BLaER1 treated with 17β-estradiol and CSF1 and Interleukin-3, amounts not matched to agents 10 nM and 100 nM (cell line): ENCODE data around the gene ZNF511.

Experiments used
- H3K27ac ChIP-seq, 11 experiments: shearing (Covaris generic); formaldehyde crosslinking; 2 replicates each; pipeline ENCODE4 v1.8.1; 2022
- H3K27me3 ChIP-seq, 11 experiments: shearing (Covaris generic); formaldehyde crosslinking; 2 replicates each; pipeline ENCODE4 v1.8.1; 2022
- H3K36me3 ChIP-seq, 11 experiments: shearing (Covaris generic); formaldehyde crosslinking; 2 replicates each; pipeline ENCODE4 v1.8.1; 2022
- H3K4me1 ChIP-seq, 10 experiments: shearing (Covaris generic); formaldehyde crosslinking; 2 replicates each; pipeline ENCODE4 v1.8.1; 2022
- H3K4me2 ChIP-seq, 11 experiments: shearing (Covaris generic); formaldehyde crosslinking; 2 replicates each; pipeline ENCODE4 v1.8.1; 2022
- H3K4me3 ChIP-seq, 10 experiments: shearing (Covaris generic); formaldehyde crosslinking; 2 replicates each; pipeline ENCODE4 v1.8.1; 2022
- H3K9ac ChIP-seq, 11 experiments: shearing (Covaris generic); formaldehyde crosslinking; 2 replicates each; pipeline ENCODE4 v1.8.1; 2022
- H3K9me3 ChIP-seq, 11 experiments: shearing (Covaris generic); formaldehyde crosslinking; replicated peaks in 1 of 11; 2 replicates each; pipeline ENCODE4 v1.8.1; 2022
- H4K20me1 ChIP-seq, 11 experiments: shearing (Covaris generic); formaldehyde crosslinking; 2 replicates each; pipeline ENCODE4 v1.8.1; 2022
- Cebpa-rat ChIP-seq, 11 experiments: shearing (Covaris generic); IDR thresholded peaks; 2 replicates each; pipeline ENCODE4 v1.8.1; 2022

ZNF511 gene

GRCh38 chr10:133272301-133272963 is 36.3 kb upstream of the ZNF511 start:
- Histone ChIP-seq H3K4me1 (peaks cover 31 to 62% (median 51%) of the 10 kb centered on the region in 10 experiments), H3K27ac (no peak overlapping the region), H3K27me3 (peaks cover 18 to 30% (median 23%) of the 10 kb centered on the region in 11 experiments), H3K36me3 (peaks cover 0 to 58% (median 0%) of the 10 kb centered on the region in 11 experiments; a peak in 9 of 22 replicates), H4K20me1 (peaks cover 0 to 79% (median 17%) of the 10 kb centered on the region in 11 experiments; a peak in 16 of 22 replicates), H3K9me3 (no peaks in the 10 kb centered on the region), H3K4me3 (no peak overlapping the region), H3K9ac (0 out of 22 replicates have a peak overlapping the region, but pooled peaks of 1 of the 11 experiments have one; percentile 18), H3K4me2 (no peak overlapping the region)
- no peak for TF ChIP-seq Cebpa-rat (IDR thresholded peaks at IDR 0.05)

GRCh38 chr10:133272964-133273420 is 35.7 kb upstream of the ZNF511 start:
- H3K27me3 ChIP-seq, result peaks cover 18 to 34% (median 23%) of the 10 kb centered on the region in 11 experiments
- H3K4me3 ChIP-seq, result no peak overlapping the region
- peaks cover 37 to 68% (median 56%) of the 10 kb centered on the region in 10 experiments for H3K4me1 ChIP-seq
- H3K9ac ChIP-seq, result peak overlapping the region in 2 of 11 experiments; percentile 18 to 19; a peak in 1 of 22 replicates
- peaks cover 0 to 83% (median 23%) of the 10 kb centered on the region in 11 experiments; a peak in 17 of 22 replicates for H4K20me1 ChIP-seq
- H3K9me3 ChIP-seq, result no peaks in the 10 kb centered on the region
- H3K4me2 ChIP-seq, result peak overlapping the region in 2 of 11 experiments; percentile 54 to 75; a peak in 4 of 22 replicates
- peak overlapping the region in 1 of 11 experiments; percentile 48; a peak in 2 of 22 replicates for H3K27ac ChIP-seq
- TF ChIP-seq Cebpa-rat (IDR thresholded peaks at IDR 0.05), result no peak
- H3K36me3 ChIP-seq, result peaks cover 0 to 54% (median 0%) of the 10 kb centered on the region in 11 experiments; a peak in 9 of 22 replicates

GRCh38 chr10:133273534-133274143 is 35.1 kb upstream of the ZNF511 start:
- Histone ChIP-seq H3K27ac (peak overlapping the region in 3 of 11 experiments; percentile 38 to 51 (median 48); a peak in 4 of 22 replicates), H3K4me2 (peak overlapping the region; percentile 12 to 75 (median 41); a peak in 13 of 22 replicates), H3K36me3 (peaks cover 0 to 48% (median 0%) of the 10 kb centered on the region in 11 experiments; a peak in 9 of 22 replicates), H3K27me3 (peaks cover 18 to 34% (median 23%) of the 10 kb centered on the region in 11 experiments), H3K4me3 (no peak overlapping the region), H3K4me1 (peaks cover 43 to 75% (median 63%) of the 10 kb centered on the region in 10 experiments), H3K9me3 (no peaks in the 10 kb centered on the region), H4K20me1 (peaks cover 0 to 83% (median 28%) of the 10 kb centered on the region in 11 experiments; a peak in 18 of 22 replicates), H3K9ac (no peak overlapping the region; a peak in 1 of 22 replicates)
- no peak for TF ChIP-seq Cebpa-rat (IDR thresholded peaks at IDR 0.05)

- H3K27ac ChIP-seq, result peak overlapping the region; percentile 4 to 83 (median 77); a peak in 21 of 22 replicates
- H3K9me3 ChIP-seq, result no peaks in the 10 kb centered on the region
- H3K4me1 ChIP-seq, result peaks cover 57 to 78% (median 68%) of the 10 kb centered on the region in 10 experiments
- H3K4me2 ChIP-seq, result peak overlapping the region; percentile 87 to 100 (median 98)
- TF ChIP-seq Cebpa-rat (IDR thresholded peaks at IDR 0.05), result peak in 1 of 11 experiments; percentile 50; a peak in 2 of 22 replicates
- H3K36me3 ChIP-seq, result peaks cover 0 to 46% (median 13%) of the 10 kb centered on the region in 11 experiments; a peak in 19 of 22 replicates
- H4K20me1 ChIP-seq, result peaks cover 4 to 83% (median 33%) of the 10 kb centered on the region in 11 experiments; a peak in 19 of 22 replicates
- H3K27me3 ChIP-seq, result peaks cover 18 to 34% (median 23%) of the 10 kb centered on the region in 11 experiments
- peak overlapping the region; percentile 49 to 75 (median 71) for H3K9ac ChIP-seq
- H3K4me3 ChIP-seq, result peak overlapping the region; percentile 30 to 72 (median 54); a peak in 19 of 20 replicates
Measured at GRCh38 chr10:133274751-133275683, 33.7 kb upstream of the ZNF511 start.

GRCh38 chr10:133275684-133276092 is 33.0 kb upstream of the ZNF511 start:
- peak overlapping the region; percentile 30 to 72 (median 54); a peak in 19 of 20 replicates for H3K4me3 ChIP-seq
- TF ChIP-seq Cebpa-rat (IDR thresholded peaks at IDR 0.05), result no peak
- peaks cover 54 to 78% (median 67%) of the 10 kb centered on the region in 10 experiments for H3K4me1 ChIP-seq
- H3K27ac ChIP-seq, result peak overlapping the region; percentile 4 to 83 (median 77); a peak in 20 of 22 replicates
- no peaks in the 10 kb centered on the region for H3K9me3 ChIP-seq
- peak overlapping the region; percentile 87 to 100 (median 98) for H3K4me2 ChIP-seq
- peaks cover 3 to 46% (median 20%) of the 10 kb centered on the region in 11 experiments; a peak in 21 of 22 replicates for H3K36me3 ChIP-seq
- peaks cover 18 to 34% (median 23%) of the 10 kb centered on the region in 11 experiments for H3K27me3 ChIP-seq
- H4K20me1 ChIP-seq, result peaks cover 4 to 83% (median 39%) of the 10 kb centered on the region in 11 experiments; a peak in 19 of 22 replicates
- H3K9ac ChIP-seq, result peak overlapping the region; percentile 49 to 75 (median 71); a peak in 21 of 22 replicates

- peaks cover 18 to 34% (median 23%) of the 10 kb centered on the region in 11 experiments for H3K27me3 ChIP-seq
- peaks cover 54 to 78% (median 68%) of the 10 kb centered on the region in 10 experiments for H3K4me1 ChIP-seq
- peak overlapping the region; percentile 87 to 100 (median 98) for H3K4me2 ChIP-seq
- peak overlapping the region; percentile 36 to 72 (median 54) for H3K4me3 ChIP-seq
- H3K9ac ChIP-seq, result peak overlapping the region; percentile 57 to 75 (median 71); a peak in 20 of 22 replicates
- H3K27ac ChIP-seq, result peak overlapping the region in 9 of 11 experiments; percentile 47 to 83 (median 78); a peak in 17 of 22 replicates
- H4K20me1 ChIP-seq, result peaks cover 4 to 83% (median 39%) of the 10 kb centered on the region in 11 experiments; a peak in 19 of 22 replicates
- no peaks in the 10 kb centered on the region for H3K9me3 ChIP-seq
- H3K36me3 ChIP-seq, result peaks cover 7 to 46% (median 22%) of the 10 kb centered on the region in 11 experiments
- no peak for TF ChIP-seq Cebpa-rat (IDR thresholded peaks at IDR 0.05)
Measured at GRCh38 chr10:133276100-133276434, 32.6 kb upstream of the ZNF511 start.

- peak within 1 kb of the TSS; percentile 36 to 72 (median 54) for H3K4me3 ChIP-seq
- H3K27me3 ChIP-seq, result peaks cover 18 to 34% (median 23%) of the 10 kb centered on the region in 11 experiments
- H3K4me1 ChIP-seq, result peaks cover 54 to 78% (median 68%) of the 10 kb centered on the region in 10 experiments
- no peaks in the 10 kb centered on the region for H3K9me3 ChIP-seq
- peak within 1 kb of the TSS; percentile 57 to 75 (median 71); a peak in 21 of 22 replicates for H3K9ac ChIP-seq
- no peak for TF ChIP-seq Cebpa-rat (IDR thresholded peaks at IDR 0.05)
- peak within 1 kb of the TSS; percentile 87 to 100 (median 98) for H3K4me2 ChIP-seq
- peak within 1 kb of the TSS in 10 of 11 experiments; percentile 57 to 83 (median 78); a peak in 19 of 22 replicates for H3K27ac ChIP-seq
- H3K36me3 ChIP-seq, result peaks cover 12 to 46% (median 27%) of the 10 kb centered on the region in 11 experiments
- H4K20me1 ChIP-seq, result peaks cover 4 to 81% (median 39%) of the 10 kb centered on the region in 11 experiments; a peak in 19 of 22 replicates
Measured at GRCh38 chr10:133276435-133277201, 32.1 kb upstream of the ZNF511 start, which contains the start of gene ADAM8. Gene ADAM8 (minus strand): TSS chr10:133276868. CDS start chr10:133276817, 51 bp downstream.
